Neural cell (in vitro differentiated cells): ENCODE measurements around the gene SEC24D.

Experiments
- EZH2 ChIP-seq: fragments of 200-600, 300-800 bp; shearing (Covaris generic), sonication (generic); IDR thresholded peaks from 2 replicates; pipeline ENCODE4 v1.6.1; 2014; ENCODE audit warnings: antibody characterized with exemption, low read length, borderline replicate concordance, mild to moderate bottlenecking; ENCODE audit not compliant: insufficient read depth, poor library complexity, severe bottlenecking
- SMC3 ChIP-seq: fragments of 450-650 bp; conservative IDR thresholded peaks from 2 replicates; pipeline ENCODE4 v1.6.1; 2014; ENCODE audit warnings: antibody characterized with exemption, mild to moderate bottlenecking, moderate library complexity; ENCODE audit not compliant: poor library complexity
- TAF1 ChIP-seq: IDR thresholded peaks from 2 replicates; pipeline ENCODE4 v1.6.1; 2012; ENCODE audit warnings: low read depth

GRCh38 chr4:118814891-118815290, 21.0 kb downstream of the SEC24D start:
- TF ChIP-seq SMC3 (no peak), EZH2 (no peak), TAF1 (no peak)
